ELR (cell line): Measurements from ENCODE around the gene RPL10.

Experiments
- DNase-seq: peaks from one replicate; pipeline ENCODE4 v3.0.0-alpha.2; 2015; ENCODE audit warnings: low read depth

RPL10 gene

DNA sequence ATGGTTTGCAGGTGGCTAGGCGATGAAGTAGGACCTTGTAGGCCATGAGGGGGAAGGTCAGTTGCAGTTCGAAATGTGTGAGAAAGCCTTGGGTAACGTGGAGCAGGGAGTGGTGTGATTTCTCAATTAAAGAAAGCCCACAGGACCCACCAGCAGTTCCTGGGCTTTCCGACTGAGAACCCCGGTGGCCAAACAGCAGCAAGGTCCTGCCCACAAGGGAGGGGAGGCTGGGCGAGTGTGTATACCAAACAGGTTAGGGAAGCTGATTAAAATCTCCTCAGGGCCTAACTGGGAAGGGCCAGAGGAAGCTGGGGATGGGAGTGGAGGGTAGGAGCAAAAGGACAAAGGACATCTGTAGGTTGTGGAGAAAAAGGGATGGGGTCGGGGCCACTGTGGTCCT lies 32.7 kb downstream of the RPL10 start:
- no peak for DNase-seq

DNA sequence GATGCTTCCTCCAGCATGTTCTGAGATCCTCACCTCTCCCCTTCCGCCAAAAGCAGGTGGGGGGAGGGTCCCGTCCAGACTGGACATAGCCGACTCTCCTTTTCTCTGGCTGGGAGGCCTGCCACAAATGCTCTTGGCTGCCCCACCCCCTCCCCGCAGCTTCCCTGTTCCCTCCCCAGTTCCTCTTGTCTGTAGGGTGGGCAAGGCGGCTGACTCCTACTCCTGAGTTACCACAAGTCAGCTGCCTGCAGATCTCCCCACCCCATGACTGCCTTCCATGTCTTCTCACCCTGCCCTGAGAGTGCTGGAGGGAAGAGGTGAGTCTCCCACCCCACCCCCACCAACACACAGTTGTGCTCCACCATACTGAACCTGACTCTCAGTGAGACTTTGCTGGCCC lies 33.2 kb downstream of the RPL10 start:
- DNase-seq: no peak

DNA sequence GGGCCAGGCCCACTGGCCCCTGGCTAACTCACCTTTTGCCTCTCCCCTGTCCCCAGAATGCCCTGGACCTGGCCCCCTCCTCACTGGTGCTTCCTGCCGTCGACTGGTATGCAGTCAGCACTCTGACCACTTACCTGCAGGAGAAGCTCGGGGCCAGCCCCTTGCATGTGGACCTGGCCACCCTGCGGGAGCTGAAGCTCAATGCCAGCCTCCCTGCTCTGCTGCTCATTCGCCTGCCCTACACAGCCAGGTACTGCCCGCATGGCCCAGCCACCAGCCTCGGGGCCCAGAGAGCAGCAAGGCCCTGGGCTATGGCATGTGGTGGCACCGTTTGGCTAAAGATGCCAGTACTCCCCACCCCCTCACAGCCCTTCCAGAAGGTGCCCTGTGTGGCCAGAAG lies 34.0 kb downstream of the RPL10 start:
- no peak for DNase-seq

DNA sequence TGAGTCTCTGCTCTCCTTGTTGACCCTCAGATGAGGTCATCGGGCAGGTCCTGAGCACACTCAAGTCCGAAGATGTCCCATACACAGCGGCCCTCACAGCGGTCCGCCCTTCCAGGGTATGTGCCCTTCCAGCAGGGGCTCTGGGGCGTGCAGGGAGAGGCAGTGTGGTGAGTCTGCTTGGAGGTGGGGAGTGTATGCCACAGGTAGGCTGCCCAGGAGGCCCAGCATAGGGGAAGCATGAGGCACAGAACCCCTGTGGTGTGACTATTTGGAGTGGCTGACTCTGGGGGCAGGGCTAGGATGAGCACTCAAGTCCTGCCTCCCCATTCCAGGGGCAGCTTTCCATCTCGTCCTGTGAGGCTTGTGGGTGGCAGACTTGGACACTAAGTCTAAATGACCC lies 35.4 kb downstream of the RPL10 start:
- no peak for DNase-seq

GRCh38 chrX:154434394-154435168 lies 36.4 kb downstream of the RPL10 start:
- no peak for DNase-seq

DNA sequence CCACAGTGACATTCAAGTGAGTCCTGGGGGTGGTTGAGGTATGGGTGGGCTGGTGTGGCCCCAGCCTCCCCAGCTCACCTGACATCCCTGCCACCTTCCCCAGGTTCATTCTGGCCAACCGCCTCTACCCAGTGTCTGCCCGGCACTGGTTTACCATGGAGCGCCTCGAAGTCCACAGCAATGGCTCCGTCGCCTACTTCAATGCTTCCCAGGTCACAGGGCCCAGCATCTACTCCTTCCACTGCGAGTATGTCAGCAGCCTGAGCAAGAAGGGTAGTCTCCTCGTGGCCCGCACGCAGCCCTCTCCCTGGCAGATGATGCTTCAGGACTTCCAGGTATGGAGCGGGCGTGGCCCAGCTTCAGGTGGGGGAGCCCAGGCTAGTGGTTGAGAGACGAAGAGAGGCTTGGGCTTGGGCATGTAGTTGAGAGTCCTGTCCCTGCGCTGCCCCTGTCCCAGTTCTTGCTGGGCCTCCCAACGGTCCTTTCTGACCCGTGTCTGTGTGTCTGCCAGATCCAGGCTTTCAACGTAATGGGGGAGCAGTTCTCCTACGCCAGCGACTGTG lies 37.1 kb downstream of the RPL10 start:
- no peak for DNase-seq

- DNase-seq: peak; percentile 58
Observed at GRCh38 chrX:154436374-154436982, 38.3 kb downstream of the RPL10 start.

GRCh38 chrX:154436983-154437752 lies 39.0 kb downstream of the RPL10 start, which contains the start of gene GDI1:
GDI1 (plus strand) TSS chrX:154437154; CDS start chrX:154437255, 101 bp downstream.
- DNase-seq: peak; percentile 65

DNA sequence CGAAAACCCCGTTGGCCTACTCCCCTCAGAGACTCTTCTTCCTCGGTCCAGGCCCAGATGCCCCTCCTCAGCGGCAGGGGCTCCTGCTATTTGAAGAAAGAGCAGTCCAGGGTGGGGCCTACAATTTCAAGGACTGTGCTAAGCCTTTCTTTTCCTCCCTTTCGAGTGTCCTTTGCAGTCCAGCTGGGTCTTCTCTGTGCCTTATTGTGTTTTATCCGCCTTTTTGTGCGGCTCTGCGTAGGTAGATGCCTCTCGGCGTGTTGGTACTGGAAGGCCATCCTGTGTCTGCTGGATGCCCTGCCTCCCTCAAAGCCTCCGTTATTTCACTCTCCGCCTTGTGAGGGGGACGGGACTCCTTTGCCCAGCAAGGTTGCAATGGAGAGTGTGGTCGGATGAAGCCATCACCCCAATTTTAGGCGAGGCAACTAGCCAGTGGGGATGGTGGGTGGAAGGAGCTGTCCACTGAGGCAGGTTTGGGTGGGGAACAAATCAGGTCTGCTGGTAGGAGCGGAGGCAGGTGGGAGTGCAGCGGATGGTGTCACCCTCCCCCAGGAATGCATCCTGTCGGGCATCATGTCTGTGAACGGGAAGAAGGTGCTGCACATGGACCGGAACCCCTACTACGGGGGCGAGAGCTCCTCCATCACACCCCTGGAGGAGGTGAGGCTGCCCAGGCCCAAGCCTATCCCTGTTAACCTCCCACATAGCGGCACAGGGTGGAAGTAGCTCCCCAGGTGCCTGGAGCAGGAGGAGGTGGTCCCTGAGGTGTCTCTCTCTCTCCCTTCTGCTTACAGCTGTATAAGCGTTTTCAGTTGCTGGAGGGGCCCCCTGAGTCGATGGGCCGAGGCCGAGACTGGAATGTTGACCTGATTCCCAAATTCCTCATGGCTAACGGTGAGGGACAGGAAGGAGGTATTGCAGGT lies 40.1 kb downstream of the RPL10 start:
- DNase-seq: peak; percentile 24

- no peak for DNase-seq
Observed at GRCh38 chrX:154439841-154440240, 41.7 kb downstream of the RPL10 start.

GRCh38 chrX:154440623-154441357 lies 42.6 kb downstream of the RPL10 start:
- no peak for DNase-seq

DNA sequence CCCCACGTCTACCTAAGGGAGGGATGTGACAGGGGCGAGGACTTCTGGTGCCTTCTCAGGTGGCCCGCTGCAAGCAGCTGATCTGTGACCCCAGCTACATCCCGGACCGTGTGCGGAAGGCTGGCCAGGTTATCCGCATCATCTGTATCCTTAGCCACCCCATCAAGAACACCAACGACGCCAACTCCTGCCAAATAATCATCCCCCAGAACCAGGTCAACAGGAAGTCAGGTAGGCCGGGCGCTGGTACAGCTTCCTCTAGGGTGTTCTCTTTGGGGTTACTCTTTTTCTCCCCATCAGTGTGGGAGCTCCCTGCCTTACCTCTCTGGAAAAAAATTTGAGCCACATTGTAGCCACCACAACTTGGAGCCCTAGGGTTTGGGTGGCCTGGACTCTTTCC lies 43.4 kb downstream of the RPL10 start:
- no peak for DNase-seq

- no peak for DNase-seq
Observed at GRCh38 chrX:154441984-154442707, 44.0 kb downstream of the RPL10 start.

- DNase-seq: peak; percentile 30
Observed at GRCh38 chrX:154443479-154443910, 45.3 kb downstream of the RPL10 start.

DNA sequence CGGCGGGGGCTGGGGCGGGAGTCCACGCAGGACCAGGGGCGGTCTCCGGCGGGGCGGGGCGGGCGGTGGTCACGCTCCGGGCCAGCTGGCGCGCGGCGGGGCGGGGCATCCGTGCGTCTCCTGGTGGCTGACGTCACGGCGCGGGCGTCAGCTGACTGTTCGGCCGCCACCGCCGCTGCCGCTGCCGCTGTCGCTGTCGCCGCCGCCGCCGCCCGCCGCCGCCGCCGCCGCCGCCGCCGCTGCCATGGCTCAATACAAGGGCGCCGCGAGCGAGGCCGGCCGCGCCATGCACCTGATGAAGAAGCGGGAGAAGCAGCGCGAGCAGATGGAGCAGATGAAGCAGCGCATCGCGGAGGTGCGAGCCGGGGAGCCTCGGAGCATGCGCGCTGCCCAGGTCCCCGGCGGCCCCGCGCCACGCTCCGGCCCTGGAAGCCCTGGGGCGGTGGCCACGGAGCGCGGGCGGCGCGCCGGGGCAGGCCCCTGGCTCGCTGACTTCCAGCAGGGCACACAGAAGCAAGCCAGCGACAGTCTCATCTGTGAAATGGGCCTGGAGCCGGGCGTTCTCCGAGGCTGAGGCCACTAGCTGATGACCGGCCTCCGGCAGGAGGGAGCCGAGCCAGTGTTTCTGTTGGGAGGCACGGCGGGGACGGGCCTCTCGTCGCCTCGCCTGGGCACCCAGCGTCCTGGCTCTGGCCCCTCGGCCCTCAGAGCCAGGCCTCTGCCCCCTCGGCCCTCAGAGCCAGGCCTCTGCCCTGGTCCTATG lies 46.0 kb downstream of the RPL10 start, which contains the start of gene FAM50A:
Gene FAM50A, plus strand, starts transcription at position 150 of the 763 bp plus-strand sequence. Its CDS starts 95 bp downstream, at position 245.
- DNase-seq: peak; percentile 73

DNA sequence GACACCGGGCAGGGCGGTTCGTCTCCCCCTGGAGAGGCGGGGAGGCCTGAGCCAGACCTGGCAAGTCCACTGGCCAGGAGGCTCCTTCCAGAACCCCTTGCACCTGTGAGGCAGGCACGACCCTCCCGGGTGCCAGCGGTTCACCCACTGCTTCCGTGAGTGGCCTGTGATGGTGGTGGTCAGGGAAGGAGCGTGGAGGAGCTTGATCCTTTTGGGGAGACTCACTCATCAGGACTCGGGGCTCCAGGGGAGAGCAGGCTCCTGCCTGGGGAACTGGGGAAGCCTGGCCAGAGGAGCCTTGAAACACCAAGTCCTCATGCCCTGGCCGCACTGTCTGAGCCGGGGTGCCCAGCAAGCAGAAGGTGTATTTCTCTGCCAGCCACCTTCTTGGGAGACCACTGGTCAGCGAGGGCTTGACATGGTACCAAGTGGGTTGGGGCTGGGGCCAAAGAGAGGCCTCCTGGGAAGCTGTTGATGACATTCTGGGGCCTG lies 46.6 kb downstream of the RPL10 start:
- DNase-seq: no peak

DNA sequence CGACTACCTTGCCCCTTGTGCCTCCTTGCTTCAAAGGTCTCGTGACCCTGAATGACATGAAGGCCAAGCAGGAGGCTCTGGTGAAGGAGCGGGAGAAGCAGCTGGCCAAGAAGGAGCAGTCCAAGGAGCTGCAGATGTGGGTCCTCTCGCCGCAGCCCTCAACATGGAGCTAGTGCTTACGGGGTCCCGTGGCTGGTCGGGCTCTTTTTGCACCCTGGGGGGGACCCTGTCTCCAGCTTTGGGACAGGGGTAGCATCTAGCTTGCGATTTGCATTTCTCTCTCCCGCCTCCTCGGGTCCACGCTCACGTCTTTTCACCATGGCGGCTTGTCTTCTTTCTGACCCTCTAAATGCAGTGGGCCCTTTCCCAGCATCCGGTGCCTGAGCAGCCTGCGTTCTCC lies 47.6 kb downstream of the RPL10 start:
- DNase-seq: no peak

DNA sequence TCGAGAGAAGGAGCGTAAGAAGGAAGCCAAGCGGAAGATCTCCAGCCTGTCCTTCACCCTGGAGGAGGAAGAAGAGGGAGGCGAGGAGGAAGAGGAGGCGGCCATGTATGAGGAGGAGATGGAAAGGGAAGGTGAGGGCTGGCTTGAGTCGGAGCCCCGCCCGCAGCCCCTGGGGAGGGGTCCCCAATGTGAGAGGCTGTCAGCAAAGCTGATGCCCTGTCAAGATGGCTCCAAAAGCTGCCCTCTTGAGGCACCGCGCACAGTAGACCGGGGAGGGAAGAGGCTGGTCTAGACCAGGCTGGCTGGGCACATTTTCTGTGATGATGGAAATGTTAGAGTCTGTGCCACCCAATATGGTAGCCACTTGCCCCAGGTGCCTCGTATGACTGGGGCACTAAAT lies 48.3 kb downstream of the RPL10 start:
- no peak for DNase-seq

DNA sequence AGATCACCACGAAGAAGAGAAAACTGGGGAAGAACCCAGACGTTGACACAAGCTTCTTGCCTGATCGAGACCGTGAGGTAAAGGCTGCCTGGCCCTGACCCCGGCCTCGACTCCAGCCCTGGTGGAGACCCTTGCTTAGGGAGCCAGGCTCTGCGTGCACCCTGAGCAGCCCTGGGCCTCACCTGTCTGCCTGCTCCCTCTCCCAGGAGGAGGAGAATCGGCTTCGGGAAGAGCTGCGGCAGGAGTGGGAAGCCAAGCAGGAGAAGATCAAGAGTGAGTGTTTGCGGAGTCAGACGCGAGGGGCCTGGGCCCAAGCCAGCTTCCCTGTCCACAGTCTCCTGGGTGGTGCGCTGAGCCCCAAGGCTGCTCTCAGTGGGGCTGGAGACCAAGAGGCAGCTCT lies 50.3 kb downstream of the RPL10 start:
- no peak for DNase-seq
